OCI-LY1 (cell line): ENCODE measurements around the gene ZFP36L2.

Experiments
- H2AFZ ChIP-seq: fragments of 200-600 bp; sonication (generic), shearing (Covaris generic); 2 replicates; pipeline ENCODE4 v1.6.0; 2014; ENCODE audit warnings: antibody characterized with exemption, mild to moderate bottlenecking, low read length
- H3F3A ChIP-seq: fragments of 200-600 bp; sonication (generic), shearing (Covaris generic); 2 replicates; pipeline ENCODE4 v1.6.0; 2014; ENCODE audit warnings: mild to moderate bottlenecking, antibody characterized with exemption, low read length, moderate library complexity; ENCODE audit not compliant: insufficient read depth
- H3K27ac ChIP-seq: fragments of 200-600 bp; sonication (generic); 2 replicates; pipeline ENCODE4 v1.5.1; 2014; ENCODE audit warnings: low read length, mixed run types, mild to moderate bottlenecking, low read depth; ENCODE audit not compliant: poor library complexity, severe bottlenecking
- H3K27me3 ChIP-seq: fragments of 200-600 bp; sonication (generic); 2 replicates; pipeline ENCODE4 v1.6.0; 2014; ENCODE audit warnings: antibody characterized with exemption, mild to moderate bottlenecking, low read length, moderate library complexity; ENCODE audit not compliant: insufficient read depth
- H3K36me3 ChIP-seq: fragments of 200-600 bp; sonication (generic); 2 replicates; pipeline ENCODE4 v1.6.1; 2014; ENCODE audit warnings: mild to moderate bottlenecking, antibody characterized with exemption, low read length, moderate library complexity, mixed read lengths; ENCODE audit not compliant: insufficient read depth
- H3K4me1 ChIP-seq: fragments of 200-600 bp; sonication (generic); 2 replicates; pipeline ENCODE4 v1.5.1; 2014; ENCODE audit warnings: mild to moderate bottlenecking, low read length, moderate library complexity; ENCODE audit not compliant: insufficient read depth, severe bottlenecking
- H3K4me2 ChIP-seq: fragments of 200-600 bp; sonication (generic), shearing (Covaris generic); 2 replicates; pipeline ENCODE4 v1.6.1; 2014; ENCODE audit warnings: low read length
- H3K4me3 ChIP-seq: fragments of 200-600 bp; sonication (generic); 2 replicates; pipeline ENCODE4 v1.5.1; 2014; ENCODE audit warnings: low read length, low read depth, mild to moderate bottlenecking, mixed read lengths; ENCODE audit not compliant: poor library complexity, severe bottlenecking
- H3K79me2 ChIP-seq: fragments of 200-600 bp; shearing (Covaris generic); 2 replicates; pipeline ENCODE4 v1.6.1; 2016; ENCODE audit warnings: mixed run types, low read length, mixed read lengths; ENCODE audit not compliant: insufficient read depth
- H3K9ac ChIP-seq: fragments of 200-600 bp; sonication (generic), shearing (Covaris generic); 2 replicates; pipeline ENCODE4 v1.6.1; 2014; ENCODE audit warnings: mild to moderate bottlenecking, low read length, mixed read lengths
- H3K9me2 ChIP-seq: fragments of 200-600 bp; sonication (generic), shearing (Covaris generic); 2 replicates; pipeline ENCODE4 v1.6.1; 2014; ENCODE audit warnings: low read depth, mild to moderate bottlenecking, low read length, mixed read lengths
- H3K9me3 ChIP-seq: fragments of 200-600 bp; shearing (Covaris generic); 2 replicates; pipeline ENCODE4 v1.6.1; 2014; ENCODE audit warnings: low read length, mixed read lengths
- H4K20me1 ChIP-seq: fragments of 200-600 bp; sonication (generic), shearing (Covaris generic); 2 replicates; pipeline ENCODE4 v1.6.0; 2016; ENCODE audit warnings: mild to moderate bottlenecking, low read length; ENCODE audit not compliant: insufficient read depth
- EZH2 ChIP-seq: fragments of 200-600 bp; sonication (generic), shearing (Covaris generic); IDR thresholded peaks from 2 replicates; pipeline ENCODE4 v1.8.0; 2017; ENCODE audit warnings: borderline replicate concordance, mixed run types, mild to moderate bottlenecking, antibody characterized with exemption, low read length, moderate library complexity, mixed read lengths
- TF ChIP-seq, protein P1 (sequence below): fragments of 200-600 bp; sonication (generic), shearing (Covaris generic); IDR thresholded peaks from 2 replicates; pipeline ENCODE4 v1.5.1; 2017; ENCODE audit warnings: mild to moderate bottlenecking, antibody characterized with exemption, low read length, moderate library complexity, mixed read lengths

The ZFP36L2 gene

DNA sequence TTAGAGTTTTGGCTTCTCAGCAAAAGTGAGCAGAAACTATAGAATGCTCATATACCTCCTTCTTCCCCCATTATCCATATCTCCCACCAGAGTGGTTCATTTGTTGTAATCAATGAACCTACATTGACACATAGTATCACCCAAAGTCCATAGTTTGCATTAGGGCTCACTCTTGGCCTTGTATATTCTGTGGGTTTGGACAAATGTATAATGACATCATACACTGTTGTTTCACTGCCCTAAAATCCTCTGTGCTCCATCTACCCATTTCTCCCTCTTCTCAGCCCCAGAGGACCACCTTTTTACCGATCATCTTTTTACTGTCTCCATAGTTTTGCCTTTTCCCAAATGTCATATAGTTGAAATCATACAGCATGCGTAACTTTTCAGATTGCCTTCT lies 24.1 kb downstream of the ZFP36L2 start:
- Histone ChIP-seq H3K36me3 (no peaks in the 10 kb centered on the region), H3K4me2 (no peak overlapping the region), H3K27ac (no peak overlapping the region), H2AFZ (no peak overlapping the region), H3F3A (no peaks in the 10 kb centered on the region), H3K9me3 (no peaks in the 10 kb centered on the region), H3K27me3 (no peaks in the 10 kb centered on the region), H3K79me2 (no peaks in the 10 kb centered on the region), H4K20me1 (no peaks in the 10 kb centered on the region), H3K9me2 (no peaks in the 10 kb centered on the region), H3K4me1 (peaks cover 3% of the 10 kb centered on the region), H3K4me3 (no peak overlapping the region), H3K9ac (no peak overlapping the region)
- no peak for TF ChIP-seq EZH2

DNA sequence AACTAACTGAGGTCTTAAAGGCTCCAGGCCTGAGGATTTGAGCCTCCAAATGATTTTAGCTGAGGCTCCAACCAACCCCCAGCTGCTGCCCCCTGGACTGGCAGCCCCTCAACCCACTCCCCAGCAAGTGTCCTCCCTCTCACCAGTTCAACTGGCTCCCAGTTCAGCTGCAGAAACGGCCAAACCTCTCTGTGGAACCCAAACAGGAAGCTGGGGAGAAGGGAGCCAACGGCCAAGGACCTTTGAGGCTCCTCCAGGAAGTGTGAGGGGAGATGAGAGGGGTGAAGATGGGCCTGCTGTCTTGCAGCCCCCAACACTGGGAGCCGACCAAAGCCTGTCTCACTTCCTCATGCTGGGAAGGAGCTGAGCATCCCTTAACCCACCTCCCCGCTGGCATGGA lies 24.9 kb downstream of the ZFP36L2 start:
- H3K27ac ChIP-seq = no peak overlapping the region
- H3K9me2 ChIP-seq = no peaks in the 10 kb centered on the region
- H4K20me1 ChIP-seq = no peaks in the 10 kb centered on the region
- no peak overlapping the region for H2AFZ ChIP-seq
- no peak overlapping the region for H3K4me2 ChIP-seq
- H3K79me2 ChIP-seq = no peaks in the 10 kb centered on the region
- no peaks in the 10 kb centered on the region for H3F3A ChIP-seq
- peaks cover 11% of the 10 kb centered on the region for H3K4me1 ChIP-seq
- H3K27me3 ChIP-seq = no peaks in the 10 kb centered on the region
- no peak overlapping the region for H3K9ac ChIP-seq
- no peaks in the 10 kb centered on the region for H3K9me3 ChIP-seq
- TF ChIP-seq, protein P1, sequence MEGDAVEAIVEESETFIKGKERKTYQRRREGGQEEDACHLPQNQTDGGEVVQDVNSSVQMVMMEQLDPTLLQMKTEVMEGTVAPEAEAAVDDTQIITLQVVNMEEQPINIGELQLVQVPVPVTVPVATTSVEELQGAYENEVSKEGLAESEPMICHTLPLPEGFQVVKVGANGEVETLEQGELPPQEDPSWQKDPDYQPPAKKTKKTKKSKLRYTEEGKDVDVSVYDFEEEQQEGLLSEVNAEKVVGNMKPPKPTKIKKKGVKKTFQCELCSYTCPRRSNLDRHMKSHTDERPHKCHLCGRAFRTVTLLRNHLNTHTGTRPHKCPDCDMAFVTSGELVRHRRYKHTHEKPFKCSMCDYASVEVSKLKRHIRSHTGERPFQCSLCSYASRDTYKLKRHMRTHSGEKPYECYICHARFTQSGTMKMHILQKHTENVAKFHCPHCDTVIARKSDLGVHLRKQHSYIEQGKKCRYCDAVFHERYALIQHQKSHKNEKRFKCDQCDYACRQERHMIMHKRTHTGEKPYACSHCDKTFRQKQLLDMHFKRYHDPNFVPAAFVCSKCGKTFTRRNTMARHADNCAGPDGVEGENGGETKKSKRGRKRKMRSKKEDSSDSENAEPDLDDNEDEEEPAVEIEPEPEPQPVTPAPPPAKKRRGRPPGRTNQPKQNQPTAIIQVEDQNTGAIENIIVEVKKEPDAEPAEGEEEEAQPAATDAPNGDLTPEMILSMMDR = no peak
- no peak overlapping the region for H3K4me3 ChIP-seq
- no peaks in the 10 kb centered on the region for H3K36me3 ChIP-seq

DNA sequence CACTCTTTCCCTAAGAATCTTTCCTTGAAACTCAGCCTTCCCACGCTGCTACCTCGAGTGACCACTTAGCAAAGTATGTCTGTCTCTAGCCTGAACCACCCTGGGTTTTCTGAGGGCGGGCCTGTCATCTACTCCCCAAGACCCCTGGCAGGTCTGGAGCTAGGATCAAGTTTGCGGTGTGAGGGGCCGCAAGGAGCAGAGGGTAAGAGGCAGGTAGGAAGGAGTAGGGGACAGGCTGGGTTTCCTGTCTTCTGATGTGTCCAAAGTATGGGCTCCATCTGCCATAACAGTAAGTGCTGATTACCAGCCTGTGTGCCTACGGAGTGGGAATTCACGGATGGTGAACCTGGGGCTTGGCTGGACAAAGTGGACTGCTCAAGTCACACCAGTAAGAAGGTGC lies 25.4 kb downstream of the ZFP36L2 start:
- Histone ChIP-seq H3K27ac (no peak overlapping the region), H3K27me3 (no peaks in the 10 kb centered on the region), H3K4me2 (no peak overlapping the region), H3K9ac (no peak overlapping the region), H4K20me1 (no peaks in the 10 kb centered on the region), H3K9me3 (no peaks in the 10 kb centered on the region), H3K9me2 (no peaks in the 10 kb centered on the region), H3K4me1 (peaks cover 14% of the 10 kb centered on the region), H3K36me3 (no peaks in the 10 kb centered on the region), H3K79me2 (no peaks in the 10 kb centered on the region), H3K4me3 (no peak overlapping the region), H3F3A (no peaks in the 10 kb centered on the region), H2AFZ (no peak overlapping the region)
- TF ChIP-seq, protein P1 = no peak
- TF ChIP-seq EZH2 = no peak
